Neural cell (in vitro differentiated cells): Measurements from ENCODE around the gene C12orf42. TPM values are rescaled to one million over a fixed set of nuclear protein-coding genes. Genes with fewer than 3 reads are reported as not detected.

Source experiments
- H2AFZ ChIP-seq: fragments of 200-600, 300-800 bp; sonication (generic), shearing (Covaris generic); 2 replicates; pipeline ENCODE4 v1.6.0; 2014; ENCODE audit warnings: low read depth, mild to moderate bottlenecking, antibody characterized with exemption, low read length, moderate library complexity
- H3F3A ChIP-seq: fragments of 200-600 bp; shearing (Covaris generic); 2 replicates; pipeline ENCODE4 v1.6.1; 2016; ENCODE audit warnings: mild to moderate bottlenecking, moderate library complexity, mixed read lengths, antibody characterized with exemption, low read length; ENCODE audit not compliant: insufficient read depth, poor library complexity, severe bottlenecking
- H3K27ac ChIP-seq: fragments of 200-600, 300-800 bp; sonication (generic), shearing (Covaris generic); 2 replicates; pipeline ENCODE4 v1.5.1; 2014; ENCODE audit warnings: mild to moderate bottlenecking, low read length, moderate library complexity
- H3K27me3 ChIP-seq: fragments of 300-800, 200-600 bp; sonication (generic), shearing (Covaris generic); 2 replicates; pipeline ENCODE4 v1.6.0; 2014; ENCODE audit warnings: mild to moderate bottlenecking, low read depth, low read length, moderate library complexity; ENCODE audit not compliant: insufficient read depth
- H3K36me3 ChIP-seq: fragments of 300-800, 200-600 bp; sonication (generic), shearing (Covaris generic); 2 replicates; pipeline ENCODE4 v1.5.1; 2014; ENCODE audit warnings: mild to moderate bottlenecking, antibody characterized with exemption, low read length, moderate library complexity; ENCODE audit not compliant: insufficient read depth
- H3K4me2 ChIP-seq: fragments of 300-800, 200-600 bp; sonication (generic), shearing (Covaris generic); 2 replicates; pipeline ENCODE4 v1.6.0; 2014; ENCODE audit warnings: mild to moderate bottlenecking, low read length
- H3K4me3 ChIP-seq: fragments of 300-800, 200-600 bp; sonication (generic), shearing (Covaris generic); 2 replicates; pipeline ENCODE4 v1.5.1; 2014; ENCODE audit warnings: mild to moderate bottlenecking, low read length, moderate library complexity
- H3K79me2 ChIP-seq: fragments of 200-600 bp; shearing (Covaris generic); replicated peaks from 2 replicates; pipeline ENCODE4 v1.6.0; 2014; ENCODE audit warnings: mild to moderate bottlenecking, low read length, moderate library complexity; ENCODE audit not compliant: insufficient read depth
- H3K9ac ChIP-seq: fragments of 300-800, 200-600 bp; sonication (generic), shearing (Covaris generic); 2 replicates; pipeline ENCODE4 v1.6.1; 2016; ENCODE audit warnings: mild to moderate bottlenecking, low read length, mixed read lengths
- H3K9me2 ChIP-seq: fragments of 200-600 bp; shearing (Covaris generic); 2 replicates; pipeline ENCODE4 v1.6.1; 2016; ENCODE audit warnings: mild to moderate bottlenecking, low read length, mixed read lengths; ENCODE audit not compliant: insufficient read depth
- H3K9me3 ChIP-seq: fragments of 200-600, 300-800 bp; sonication (generic), shearing (Covaris generic); 2 replicates; pipeline ENCODE4 v1.6.1; 2016; ENCODE audit warnings: mild to moderate bottlenecking, mixed run types, low read length, moderate library complexity, mixed read lengths
- H4K20me1 ChIP-seq: fragments of 200-600 bp; shearing (Covaris generic); 2 replicates; pipeline ENCODE4 v1.6.1; 2016; ENCODE audit warnings: mild to moderate bottlenecking, mixed run types; ENCODE audit not compliant: insufficient read depth
- CTCF ChIP-seq: fragments of 450-650 bp; IDR thresholded peaks from 2 replicates; pipeline ENCODE4 v1.5.1; 2014; ENCODE audit warnings: antibody characterized with exemption, mild to moderate bottlenecking, moderate library complexity; ENCODE audit not compliant: poor library complexity, severe bottlenecking
- EP300 ChIP-seq: fragments of 450-650 bp; conservative IDR thresholded peaks from 2 replicates; pipeline ENCODE4 v1.6.1; 2014; ENCODE audit warnings: antibody characterized with exemption, mild to moderate bottlenecking, moderate library complexity; ENCODE audit not compliant: poor library complexity, severe bottlenecking
- EZH2 ChIP-seq: fragments of 200-600, 300-800 bp; shearing (Covaris generic), sonication (generic); IDR thresholded peaks from 2 replicates; pipeline ENCODE4 v1.6.1; 2014; ENCODE audit warnings: antibody characterized with exemption, low read length, borderline replicate concordance, mild to moderate bottlenecking; ENCODE audit not compliant: insufficient read depth, poor library complexity, severe bottlenecking
- MXI1 ChIP-seq: fragments of 450-650 bp; conservative IDR thresholded peaks from 2 replicates; pipeline ENCODE4 v1.6.1; 2014; ENCODE audit warnings: antibody characterized with exemption, mild to moderate bottlenecking; ENCODE audit not compliant: poor library complexity, severe bottlenecking
- POLR2AphosphoS5 ChIP-seq: IDR thresholded peaks from 2 replicates; pipeline ENCODE4 v1.6.1; 2012
- RAD21 ChIP-seq: fragments of 450-650 bp; conservative IDR thresholded peaks from 2 replicates; pipeline ENCODE4 v1.6.1; 2014; ENCODE audit warnings: antibody characterized with exemption, mild to moderate bottlenecking, moderate library complexity
- REST ChIP-seq: IDR thresholded peaks from 2 replicates; pipeline ENCODE4 v1.6.1; 2012; ENCODE audit warnings: borderline replicate concordance
- SMC3 ChIP-seq: fragments of 450-650 bp; conservative IDR thresholded peaks from 2 replicates; pipeline ENCODE4 v1.6.1; 2014; ENCODE audit warnings: antibody characterized with exemption, mild to moderate bottlenecking, moderate library complexity; ENCODE audit not compliant: poor library complexity
- TAF1 ChIP-seq: IDR thresholded peaks from 2 replicates; pipeline ENCODE4 v1.6.1; 2012; ENCODE audit warnings: low read depth
- polyA plus RNA-seq: library from polyadenylated mRNA; depleted of rRNA; stranded (reverse); fragments of >200 nt; gene quantifications from 2 replicates; pipeline ENCODE4 v1.2.3, GENCODE V29; 2014

The C12orf42 gene
- polyA plus RNA-seq, 1 donor from 2014 or later, result 0.54 TPM

GRCh38 chr12:103387385-103387784, 108.4 kb downstream of the C12orf42 start:
- H3K4me2 ChIP-seq, result no peak overlapping the region
- no peaks in the 10 kb centered on the region for H3F3A ChIP-seq
- H4K20me1 ChIP-seq, result no peaks in the 10 kb centered on the region
- no peak overlapping the region for H3K4me3 ChIP-seq
- no peak for TF ChIP-seq POLR2AphosphoS5
- no peak for TF ChIP-seq MXI1
- no peak for TF ChIP-seq TAF1
- TF ChIP-seq EP300, result no peak
- no peak for TF ChIP-seq EZH2
- TF ChIP-seq RAD21, result no peak
- no peak for TF ChIP-seq CTCF
- TF ChIP-seq REST, result no peak
- TF ChIP-seq SMC3, result no peak
- H3K36me3 ChIP-seq, result no peaks in the 10 kb centered on the region
- H3K27me3 ChIP-seq, result no peaks in the 10 kb centered on the region
- H3K9me2 ChIP-seq, result no peaks in the 10 kb centered on the region
- no peak overlapping the region for H2AFZ ChIP-seq
- no peaks in the 10 kb centered on the region for H3K79me2 ChIP-seq
- H3K27ac ChIP-seq, result no peak overlapping the region
- H3K9me3 ChIP-seq, result no peaks in the 10 kb centered on the region
- no peak overlapping the region for H3K9ac ChIP-seq

GRCh38 chr12:103386451-103386850, 109.3 kb downstream of the C12orf42 start:
- Histone ChIP-seq H4K20me1 (no peaks in the 10 kb centered on the region), H3K27me3 (no peaks in the 10 kb centered on the region), H3K9ac (no peak overlapping the region), H3F3A (no peaks in the 10 kb centered on the region), H3K79me2 (no peaks in the 10 kb centered on the region), H3K4me3 (no peak overlapping the region), H3K4me2 (no peak overlapping the region), H3K9me3 (no peaks in the 10 kb centered on the region), H2AFZ (no peak overlapping the region), H3K9me2 (no peaks in the 10 kb centered on the region), H3K27ac (no peak overlapping the region), H3K36me3 (no peaks in the 10 kb centered on the region)
- no peak for TF ChIP-seq RAD21
- no peak for TF ChIP-seq EZH2
- TF ChIP-seq POLR2AphosphoS5, result no peak
- no peak for TF ChIP-seq SMC3
- no peak for TF ChIP-seq TAF1
- TF ChIP-seq CTCF, result no peak
- TF ChIP-seq EP300, result no peak
- no peak for TF ChIP-seq REST
- no peak for TF ChIP-seq MXI1
